ENCODE data around the gene DIAPH3.

DNA sequence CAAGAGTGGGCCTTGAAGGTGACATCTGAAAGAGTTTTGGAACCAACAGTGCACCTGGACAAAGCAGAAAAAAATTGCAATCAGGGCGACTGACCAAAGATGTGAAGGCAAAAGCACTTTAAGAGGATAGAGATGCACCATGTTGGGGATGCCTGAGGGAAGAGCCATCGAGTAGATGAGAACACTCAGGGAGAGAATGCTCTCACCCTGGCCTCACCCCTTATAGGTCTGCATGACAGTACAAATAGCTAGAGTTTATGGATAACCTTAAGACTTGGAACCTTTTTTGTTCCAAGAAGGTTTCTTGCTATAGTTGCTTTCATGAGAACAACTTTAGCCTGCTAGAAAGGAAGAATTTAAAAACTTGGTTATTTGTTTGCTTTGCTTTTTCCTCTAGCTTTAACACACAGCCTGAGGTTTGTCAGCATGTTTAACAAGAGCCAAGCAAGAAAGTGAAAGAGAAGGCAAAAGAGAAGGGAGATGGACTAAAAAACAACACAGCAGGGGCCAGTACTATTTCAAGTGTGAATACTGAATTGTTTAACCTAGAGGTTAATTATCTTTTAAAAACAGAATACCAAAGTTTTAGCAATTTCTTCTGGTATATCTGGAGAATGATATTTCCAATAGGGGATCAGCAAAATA, 418.9 kb downstream of the DIAPH3 start:
- TF ChIP-seq CTCF (IDR thresholded peaks at IDR 0.05) (no peak), POLR2A (IDR thresholded peaks at IDR 0.05) (no peak)

Data from lower leg skin (tissue), 3 donors.